ENCODE data around the gene CCN5.

- TF ChIP-seq YY1 (IDR thresholded peaks at IDR 0.05; ENCODE audit: insufficient read depth, insufficient read length) = no peak
- TF ChIP-seq ZNF274 (IDR thresholded peaks at IDR 0.05; ENCODE audit: low read depth, low read length) = no peak
These were observed 13.3 kb upstream of the CCN5 start for GRCh38 chr20:44701858-44702256.

All from NT2/D1 (cell line).